Breast epithelium (tissue), 4 donors: ENCODE measurements around the gene SF3A1. TPM values are rescaled to one million over a fixed set of nuclear protein-coding genes. Genes with fewer than 3 reads are reported as not detected.

ENCODE experiments used
- DNase-seq, 2 donors: peaks; one replicate each; pipeline ENCODE4 v3.0.0-alpha.2; 2019; ENCODE audit warnings: low spot score in 2 of 2
- H3K27ac ChIP-seq, 2 donors: fragments of 200-600 bp; sonication (generic) in 1 of 2; one replicate each; pipeline ENCODE4 v1.5.1; 2016 to 2019; ENCODE audit warnings: mild to moderate bottlenecking in 1 of 2
- H3K27me3 ChIP-seq, 2 donors: fragments of 200-600 bp; sonication (generic) in 1 of 2; one replicate each; pipeline versions ENCODE4 v1.5.1 to v1.6.0; 2017 to 2019; ENCODE audit warnings: control low read depth in 1 of 2, mild to moderate bottlenecking in 1 of 2
- H3K36me3 ChIP-seq: fragments of 200-600 bp; one replicate; pipeline ENCODE4 v1.5.1; 2019
- H3K4me1 ChIP-seq, 2 donors: fragments of 200-600 bp; sonication (generic); one replicate each; pipeline ENCODE4 v1.5.1; 2016 to 2019; ENCODE audit warnings: control low read depth in 1 of 2
- H3K4me3 ChIP-seq, 3 donors: fragments of 200-600 bp; sonication (generic); 1 replicate in 2 of 3; 2 replicates in 1 of 3; pipeline ENCODE4 v1.5.1; 2016 to 2019; ENCODE audit warnings: mild to moderate bottlenecking in 3 of 3, moderate library complexity in 2 of 3
- H3K9me3 ChIP-seq, 2 donors: fragments of 200-600 bp; sonication (generic) in 1 of 2; one replicate each; pipeline ENCODE4 v1.5.1; 2016 to 2019; ENCODE audit warnings: control low read depth in 1 of 2
- POLR2A ChIP-seq: fragments of 450-650 bp; IDR thresholded peaks from one replicate; pipeline ENCODE4 v1.6.1; 2016; ENCODE audit warnings: antibody characterized with exemption, mild to moderate bottlenecking, moderate library complexity
- POLR2AphosphoS5 ChIP-seq, 3 donors: sonication (generic); formaldehyde crosslinking; IDR thresholded peaks; one replicate each; pipeline ENCODE4 v1.6.1; 2017; ENCODE audit warnings: antibody characterized with exemption in 3 of 3
- intact Hi-C: fragments of 100-400 bp; cut with DNase I; formaldehyde crosslinking; loops from one replicate; pipeline ENCODE4 v1.15.1; 2023; ENCODE audit warnings: low total_unique reads
- total RNA-seq, 3 donors: library from RNA; depleted of rRNA; stranded (reverse); fragments of >200 nt; gene quantifications; one replicate each; pipeline ENCODE4 v1.1.0, GENCODE V29; 2016
- TF ChIP-seq, protein P1 (sequence below), 3 donors: fragments of 450-650 bp; IDR thresholded peaks; one replicate each; pipeline ENCODE4 v1.5.1; 2016 to 2017; ENCODE audit warnings: antibody characterized with exemption in 3 of 3, mild to moderate bottlenecking in 3 of 3, moderate library complexity in 3 of 3

Gene SF3A1
- total RNA-seq, 3 donors from 2014 or later, result 47.7 to 68.6 (median 47.9) TPM

DNA sequence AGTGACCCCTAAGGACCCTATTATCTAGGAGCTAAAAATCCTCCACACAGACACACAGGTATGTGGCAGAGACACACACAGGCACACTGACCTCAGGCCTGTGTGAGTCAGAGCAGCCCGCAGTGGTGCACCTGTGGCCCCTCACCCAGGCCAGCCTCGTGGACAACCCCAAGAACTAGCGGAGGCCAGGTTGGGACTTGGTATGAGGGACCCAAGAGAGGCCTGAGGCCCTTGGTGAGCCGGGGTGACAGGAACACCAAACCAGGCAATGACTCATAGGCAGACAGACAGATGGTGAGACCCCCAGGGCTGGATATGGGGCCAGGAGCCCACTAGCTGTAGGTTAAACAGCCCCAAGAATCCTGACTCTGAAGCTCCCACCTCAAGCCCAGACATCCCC is 73.4 kb downstream of the SF3A1 start:
- intact Hi-C loops, result loop anchor here (2.0 kb wide), 1 partner anchor 61 kb away; no protein-coding TSS in a partner anchor
- TF ChIP-seq, protein P1, sequence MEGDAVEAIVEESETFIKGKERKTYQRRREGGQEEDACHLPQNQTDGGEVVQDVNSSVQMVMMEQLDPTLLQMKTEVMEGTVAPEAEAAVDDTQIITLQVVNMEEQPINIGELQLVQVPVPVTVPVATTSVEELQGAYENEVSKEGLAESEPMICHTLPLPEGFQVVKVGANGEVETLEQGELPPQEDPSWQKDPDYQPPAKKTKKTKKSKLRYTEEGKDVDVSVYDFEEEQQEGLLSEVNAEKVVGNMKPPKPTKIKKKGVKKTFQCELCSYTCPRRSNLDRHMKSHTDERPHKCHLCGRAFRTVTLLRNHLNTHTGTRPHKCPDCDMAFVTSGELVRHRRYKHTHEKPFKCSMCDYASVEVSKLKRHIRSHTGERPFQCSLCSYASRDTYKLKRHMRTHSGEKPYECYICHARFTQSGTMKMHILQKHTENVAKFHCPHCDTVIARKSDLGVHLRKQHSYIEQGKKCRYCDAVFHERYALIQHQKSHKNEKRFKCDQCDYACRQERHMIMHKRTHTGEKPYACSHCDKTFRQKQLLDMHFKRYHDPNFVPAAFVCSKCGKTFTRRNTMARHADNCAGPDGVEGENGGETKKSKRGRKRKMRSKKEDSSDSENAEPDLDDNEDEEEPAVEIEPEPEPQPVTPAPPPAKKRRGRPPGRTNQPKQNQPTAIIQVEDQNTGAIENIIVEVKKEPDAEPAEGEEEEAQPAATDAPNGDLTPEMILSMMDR (IDR thresholded peaks at IDR 0.05), result no peak
- TF ChIP-seq POLR2A (no peak), POLR2AphosphoS5 (IDR thresholded peaks at IDR 0.05) (no peak)
- H3K9me3 ChIP-seq, result no peaks in the 10 kb centered on the region
- no peaks in the 10 kb centered on the region for H3K27me3 ChIP-seq
- H3K4me3 ChIP-seq, result no peak overlapping the region
- no peak for DNase-seq
- H3K27ac ChIP-seq, result no peak overlapping the region
- peaks cover 0 to 5% of the 10 kb centered on the region in 2 donors for H3K4me1 ChIP-seq
- no peaks in the 10 kb centered on the region for H3K36me3 ChIP-seq

DNA sequence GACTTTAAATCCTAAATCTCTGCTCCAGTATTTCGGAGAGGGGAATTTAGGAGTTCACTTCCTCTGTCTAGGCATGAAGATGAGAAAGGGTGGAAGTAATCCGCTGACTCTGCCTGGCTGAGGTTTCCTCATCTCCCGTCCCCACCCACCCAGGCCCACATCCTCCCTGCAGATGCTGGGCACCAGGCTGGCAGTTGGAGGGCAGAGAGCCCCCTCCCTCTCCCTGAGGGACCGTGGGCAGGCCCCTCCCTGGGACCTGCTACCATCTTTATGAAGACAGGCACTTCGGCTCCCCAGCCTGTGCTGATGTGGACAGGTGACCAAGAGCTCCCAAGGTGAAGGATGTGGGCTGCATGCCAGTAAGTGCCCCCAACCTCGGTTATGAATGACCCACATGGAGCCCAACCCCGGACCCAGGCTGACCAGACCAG is 74.1 kb downstream of the SF3A1 start:
- H3K4me1 ChIP-seq, result no peaks in the 10 kb centered on the region
- H3K27ac ChIP-seq, result no peak overlapping the region
- no peaks in the 10 kb centered on the region for H3K36me3 ChIP-seq
- TF ChIP-seq, protein P1 (IDR thresholded peaks at IDR 0.05), result no peak
- TF ChIP-seq POLR2A, result no peak
- no peak for TF ChIP-seq POLR2AphosphoS5 (IDR thresholded peaks at IDR 0.05)
- no peak for DNase-seq
- H3K9me3 ChIP-seq, result no peaks in the 10 kb centered on the region
- no peaks in the 10 kb centered on the region for H3K27me3 ChIP-seq
- intact Hi-C loops, result loop anchor here (2.0 kb wide), 1 partner anchor 62 kb away; no protein-coding TSS in a partner anchor
- H3K4me3 ChIP-seq, result no peak overlapping the region

Other genes starting within 250 kb of the SF3A1 start
- 1 to 10 TPM; 1.4 to 9.5 (median 1.6) TPM for gene LIF, start 110.1 kb downstream of the SF3A1 start, total RNA-seq
- gene OSM, start 90.0 kb downstream of the SF3A1 start, total RNA-seq, result 1 to 10 TPM; 1.3 to 2.5 (median 1.3) TPM
- 10 to 100 TPM; 15.5 to 26.6 (median 20.6) TPM for gene CASTOR1, start 67.4 kb downstream of the SF3A1 start, total RNA-seq
- gene TBC1D10A, start 30.0 kb downstream of the SF3A1 start, total RNA-seq, result 10 to 100 TPM; 25.0 to 50.1 (median 32.4) TPM
- 1 to 10 TPM; 2.6 to 7.5 (median 6.6) TPM for gene CCDC157, start 113 bp upstream of the SF3A1 start, total RNA-seq
- gene RNF215, start 30.5 kb upstream of the SF3A1 start, total RNA-seq, result 10 to 100 TPM; 13.3 to 15.4 (median 14.0) TPM
- 10 to 100 TPM in 2 of 3 donors, 1 to 10 TPM in 1; 5.3 to 45.7 (median 29.5) TPM for gene SEC14L2, start 40.1 kb upstream of the SF3A1 start, total RNA-seq
- 10 to 100 TPM in 2 of 3 donors, 1 to 10 TPM in 1; 2.9 to 16.7 (median 14.4) TPM for gene MTFP1, start 68.9 kb upstream of the SF3A1 start, total RNA-seq
- not detected for gene SEC14L3, start 115.1 kb upstream of the SF3A1 start, total RNA-seq
- under 1 TPM in 1 of 3 donors, not detected in 2; 0.29 TPM for gene SEC14L4, start 148.8 kb upstream of the SF3A1 start, total RNA-seq
- gene SEC14L6, start 189.8 kb upstream of the SF3A1 start, total RNA-seq, result under 1 TPM in 2 of 3 donors, not detected in 1; 0.33 to 0.73 TPM
- gene GAL3ST1, start 217.8 kb upstream of the SF3A1 start, total RNA-seq, result 1 to 10 TPM; 1.3 to 2.6 (median 1.3) TPM
- gene PES1, start 235.0 kb upstream of the SF3A1 start, total RNA-seq, result 10 to 100 TPM; 45.3 to 65.1 (median 56.4) TPM